ENCODE measurements around the gene PCDHB6. TPM values are rescaled to one million over a fixed set of nuclear protein-coding genes. Genes with fewer than 3 reads are reported as not detected.
"Not testable (repeated sequence)": the region's sequence is repeated elsewhere in the genome, so short reads cannot be mapped to it uniquely, and the experiment has no call there.

The PCDHB6 gene
- total RNA-seq, 2 donors from 2014 or later: not detected

DNA sequence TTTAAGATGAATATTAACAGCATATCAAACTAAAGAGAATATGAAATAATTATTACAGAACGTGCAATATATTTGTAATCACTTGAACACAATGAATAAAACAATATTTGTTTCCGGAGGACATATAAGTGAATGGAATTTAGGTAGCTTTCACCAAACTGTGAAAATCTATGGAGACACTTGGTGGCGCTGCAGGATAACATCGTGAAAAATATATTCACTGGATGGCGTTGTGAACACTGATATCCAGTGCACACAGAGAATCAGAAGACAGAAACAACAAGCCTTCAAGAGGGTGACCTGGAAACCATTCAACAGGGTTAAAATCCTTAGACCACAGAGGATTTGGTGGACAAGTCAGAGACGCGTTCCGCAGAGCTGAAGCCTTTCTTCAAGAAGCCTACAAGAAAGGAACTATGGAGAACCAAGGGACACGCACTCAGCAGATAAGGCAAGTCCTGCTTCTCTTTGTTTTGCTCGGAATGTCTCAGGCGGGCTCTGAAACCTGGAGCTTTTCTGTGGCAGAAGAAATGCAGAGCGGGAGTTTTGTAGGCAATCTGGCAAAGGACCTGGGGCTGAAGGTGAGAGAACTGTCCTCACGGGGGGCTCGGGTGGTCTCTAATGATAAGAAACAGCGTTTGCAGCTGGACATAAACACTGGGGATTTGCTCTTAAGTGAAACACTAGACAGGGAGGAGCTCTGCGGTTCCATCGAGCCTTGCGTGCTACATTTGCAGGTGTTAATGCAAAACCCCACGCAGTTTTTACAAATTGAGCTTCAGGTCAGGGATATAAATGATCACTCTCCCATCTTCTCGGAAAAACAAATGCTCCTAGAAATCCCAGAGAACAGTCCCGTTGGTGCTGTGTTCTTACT is 49.7 kb downstream of the PCDHB6 start, which contains the start of gene PCDHB11:
Gene PCDHB11, plus strand, starts transcription at position 269 of the 877 bp plus-strand sequence. Its CDS starts 148 bp downstream, at position 417.
- Mint-ChIP-seq H3K4me1 (ENCODE audit: low read depth) (no peaks in the 10 kb centered on the region), H3K4me3 (no peak within 1 kb of the TSS), H3K36me3 (ENCODE audit: insufficient read depth in 2 of 2) (peaks cover 6 to 24% of the 10 kb centered on the region in 2 donors), H3K27me3 (ENCODE audit: low read depth) (peaks cover 31% of the 10 kb centered on the region), H3K27ac (no peak within 1 kb of the TSS), H3K9me3 (peaks cover 11 to 12% of the 10 kb centered on the region in 2 donors)
- ATAC-seq (replicated peaks in 1 of 2) (no peak), DNase-seq (no peak)

DNA sequence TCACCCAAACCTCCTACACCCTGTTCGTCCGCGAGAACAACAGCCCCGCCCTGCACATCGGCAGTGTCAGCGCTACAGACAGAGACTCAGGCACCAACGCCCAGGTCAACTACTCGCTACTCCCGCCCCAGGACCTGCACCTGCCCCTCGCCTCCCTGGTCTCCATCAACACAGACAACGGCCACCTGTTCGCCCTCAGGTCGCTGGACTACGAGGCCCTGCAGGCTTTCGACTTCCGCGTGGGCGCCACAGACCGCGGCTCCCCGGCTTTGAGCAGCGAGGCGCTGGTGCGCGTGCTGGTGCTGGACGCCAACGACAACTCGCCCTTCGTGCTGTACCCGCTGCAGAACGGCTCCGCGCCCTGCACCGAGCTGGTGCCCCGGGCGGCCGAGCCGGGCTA is 51.3 kb downstream of the PCDHB6 start:
- Mint-ChIP-seq H3K9me3 (peaks cover 11% of the 10 kb centered on the region in 2 donors), H3K27me3 (ENCODE audit: low read depth) (peaks cover 31% of the 10 kb centered on the region), H3K36me3 (ENCODE audit: insufficient read depth in 2 of 2) (peaks cover 6 to 22% of the 10 kb centered on the region in 2 donors)
- not testable (repeated sequence) for DNase-seq; H3K4me1 Mint-ChIP-seq (ENCODE audit: low read depth); ATAC-seq (replicated peaks in 1 of 2); H3K4me3 Mint-ChIP-seq; H3K27ac Mint-ChIP-seq

DNA sequence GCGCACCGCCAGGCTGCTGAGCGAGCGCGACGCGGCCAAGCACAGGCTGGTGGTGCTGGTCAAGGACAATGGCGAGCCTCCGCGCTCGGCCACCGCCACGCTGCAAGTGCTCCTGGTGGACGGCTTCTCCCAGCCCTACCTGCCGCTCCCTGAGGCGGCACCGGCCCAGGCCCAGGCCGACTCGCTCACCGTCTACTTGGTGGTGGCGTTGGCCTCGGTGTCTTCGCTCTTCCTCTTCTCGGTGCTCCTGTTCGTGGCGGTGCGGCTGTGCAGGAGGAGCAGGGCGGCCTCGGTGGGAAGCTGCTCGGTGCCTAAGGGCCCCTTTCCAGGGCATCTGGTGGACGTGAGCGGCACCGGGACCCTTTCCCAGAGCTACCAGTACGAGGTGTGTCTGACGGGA is 51.8 kb downstream of the PCDHB6 start:
- DNase-seq; H3K4me3 Mint-ChIP-seq; ATAC-seq (replicated peaks in 1 of 2); H3K4me1 Mint-ChIP-seq (ENCODE audit: low read depth); H3K27ac Mint-ChIP-seq: not testable (repeated sequence)
- Mint-ChIP-seq H3K27me3 (ENCODE audit: low read depth) (peaks cover 35% of the 10 kb centered on the region), H3K9me3 (peaks cover 7 to 11% of the 10 kb centered on the region in 2 donors), H3K36me3 (ENCODE audit: insufficient read depth in 2 of 2) (peaks cover 5 to 20% of the 10 kb centered on the region in 2 donors)

Other genes starting within 250 kb of the PCDHB6 start
- gene PCDHAC1, start 223.8 kb upstream of the PCDHB6 start, total RNA-seq: not detected
- not detected for gene PCDHAC2, start 183.6 kb upstream of the PCDHB6 start, total RNA-seq
- not detected for gene PCDHB1, start 98.7 kb upstream of the PCDHB6 start, total RNA-seq
- not detected for gene PCDHB2, start 55.4 kb upstream of the PCDHB6 start, total RNA-seq
- gene PCDHB3, start 49.6 kb upstream of the PCDHB6 start, total RNA-seq: not detected
- not detected for gene PCDHB4, start 28.2 kb upstream of the PCDHB6 start, total RNA-seq
- not detected for gene PCDHB5, start 14.9 kb upstream of the PCDHB6 start, total RNA-seq
- not detected for gene PCDHB7, start 22.6 kb downstream of the PCDHB6 start, total RNA-seq
- not detected for gene PCDHB8, start 27.7 kb downstream of the PCDHB6 start, total RNA-seq
- not detected for gene PCDHB16, start 32.3 kb downstream of the PCDHB6 start, total RNA-seq
- gene PCDHB9, start 37.1 kb downstream of the PCDHB6 start, total RNA-seq: under 1 TPM in 1 of 2 donors, not detected in 1; 0.05 TPM
- gene PCDHB10, start 42.3 kb downstream of the PCDHB6 start, total RNA-seq: not detected
- gene PCDHB11, start 49.6 kb downstream of the PCDHB6 start, total RNA-seq: not detected
- gene PCDHB12, start 58.7 kb downstream of the PCDHB6 start, total RNA-seq: not detected
- not detected for gene PCDHB13, start 63.9 kb downstream of the PCDHB6 start, total RNA-seq
- gene PCDHB14, start 73.3 kb downstream of the PCDHB6 start, total RNA-seq: not detected
- gene PCDHB15, start 95.3 kb downstream of the PCDHB6 start, total RNA-seq: not detected
- gene SLC25A2, start 154.0 kb downstream of the PCDHB6 start, total RNA-seq: under 1 TPM; 0.46 to 0.63 TPM
- gene TAF7, start 170.7 kb downstream of the PCDHB6 start, total RNA-seq: 10 to 100 TPM; 56.7 to 62.5 TPM
- gene PCDHGA1, start 180.5 kb downstream of the PCDHB6 start, total RNA-seq: under 1 TPM; 0.05 TPM
- gene PCDHGA2, start 188.7 kb downstream of the PCDHB6 start, total RNA-seq: under 1 TPM in 1 of 2 donors, not detected in 1; 0.07 TPM
- under 1 TPM in 1 of 2 donors, not detected in 1; 0.12 TPM for gene PCDHGA3, start 193.8 kb downstream of the PCDHB6 start, total RNA-seq
- gene PCDHGB1, start 200.0 kb downstream of the PCDHB6 start, total RNA-seq: under 1 TPM in 1 of 2 donors, not detected in 1; 0.19 TPM
- gene PCDHGA4, start 205.0 kb downstream of the PCDHB6 start, total RNA-seq: under 1 TPM; 0.25 to 0.26 TPM
- gene PCDHGB2, start 209.9 kb downstream of the PCDHB6 start, total RNA-seq: under 1 TPM; 0.28 to 0.34 TPM
- under 1 TPM in 1 of 2 donors, not detected in 1; 0.12 TPM for gene PCDHGA5, start 214.1 kb downstream of the PCDHB6 start, total RNA-seq
- under 1 TPM; 0.19 to 0.28 TPM for gene PCDHGB3, start 220.2 kb downstream of the PCDHB6 start, total RNA-seq
- under 1 TPM; 0.16 to 0.29 TPM for gene PCDHGA6, start 223.8 kb downstream of the PCDHB6 start, total RNA-seq
- under 1 TPM in 1 of 2 donors, not detected in 1; 0.12 TPM for gene PCDHGA7, start 232.7 kb downstream of the PCDHB6 start, total RNA-seq
- gene PCDHGB4, start 237.6 kb downstream of the PCDHB6 start, total RNA-seq: not detected
- gene PCDHGA8, start 242.6 kb downstream of the PCDHB6 start, total RNA-seq: not detected
- under 1 TPM; 0.17 to 0.21 TPM for gene PCDHGB5, start 247.9 kb downstream of the PCDHB6 start, total RNA-seq

All from activated T-cell treated with anti-CD3 and anti-CD28 coated beads, Interleukin-2, amount 50 U/mL, for 72 hours (primary cell).